Right lung (tissue), 5 donors: ENCODE data around the gene VSTM5. TPM values are rescaled to one million over a fixed set of nuclear protein-coding genes. Genes with fewer than 3 reads are reported as not detected.

Experiments
- DNase-seq, 2 donors: peaks; one replicate each; pipeline ENCODE4 v3.0.0-alpha.2; 2013
- polyA plus RNA-seq, 5 donors: library from polyadenylated mRNA; unstranded; fragments of 120-200 nt; gene quantifications; one replicate each; pipeline versions ENCODE4 v1.2.1 to v1.2.3, GENCODE V29; 2013; ENCODE audit warnings: inconsistent platforms in 1 of 5, low replicate concordance in 1 of 5; ENCODE audit not compliant: insufficient read length in 5 of 5, insufficient read depth in 1 of 5

The VSTM5 gene
- polyA plus RNA-seq, 5 donors: 0.38 to 1.3 (median 0.76) TPM

GRCh38 chr11:93843906-93844305 lies 6.5 kb downstream of the VSTM5 start:
- no peak for DNase-seq

- DNase-seq: no peak
Measured at GRCh38 chr11:93842461-93842860, 8.0 kb downstream of the VSTM5 start.

GRCh38 chr11:93842034-93842433 lies 8.4 kb downstream of the VSTM5 start:
- no peak for DNase-seq

GRCh38 chr11:93841446-93841845 lies 9.0 kb downstream of the VSTM5 start:
- no peak for DNase-seq

GRCh38 chr11:93840981-93841380 lies 9.4 kb downstream of the VSTM5 start:
- DNase-seq: no peak

GRCh38 chr11:93840180-93840579 lies 10.2 kb downstream of the VSTM5 start:
- DNase-seq: no peak

GRCh38 chr11:93838967-93839366 lies 11.5 kb downstream of the VSTM5 start:
- DNase-seq: no peak

GRCh38 chr11:93832780-93833179 lies 17.6 kb downstream of the VSTM5 start:
- no peak for DNase-seq

- no peak for DNase-seq
Measured at GRCh38 chr11:93831343-93832127, 18.9 kb downstream of the VSTM5 start.

GRCh38 chr11:93829598-93829997 lies 20.8 kb downstream of the VSTM5 start:
- DNase-seq: no peak

- DNase-seq: no peak
Measured at GRCh38 chr11:93827363-93827762, 23.1 kb downstream of the VSTM5 start.

- DNase-seq: no peak
Measured at GRCh38 chr11:93823210-93823609, 27.2 kb downstream of the VSTM5 start.

- DNase-seq: no peak
Measured at GRCh38 chr11:93822359-93822758, 28.1 kb downstream of the VSTM5 start.

- DNase-seq: no peak
Measured at GRCh38 chr11:93821617-93822016, 28.8 kb downstream of the VSTM5 start.

GRCh38 chr11:93820847-93821246 lies 29.6 kb downstream of the VSTM5 start:
- DNase-seq: no peak

- no peak for DNase-seq
Measured at GRCh38 chr11:93819966-93820695, 30.3 kb downstream of the VSTM5 start.

- no peak for DNase-seq
Measured at GRCh38 chr11:93817426-93818348, 32.7 kb downstream of the VSTM5 start.

- no peak for DNase-seq
Measured at GRCh38 chr11:93814966-93815633, 35.3 kb downstream of the VSTM5 start.

- DNase-seq: no peak
Measured at GRCh38 chr11:93813974-93814373, 36.4 kb downstream of the VSTM5 start.

- DNase-seq: no peak
Measured at GRCh38 chr11:93807980-93808379, 42.4 kb downstream of the VSTM5 start.

GRCh38 chr11:93804879-93805278 lies 45.5 kb downstream of the VSTM5 start:
- DNase-seq: no peak

- DNase-seq: no peak
Measured at GRCh38 chr11:93801366-93801765, 49.1 kb downstream of the VSTM5 start.
